Effector memory CD8-positive, alpha-beta T cell (primary cell): ENCODE results near the gene KRT76.

Source experiments
- ATAC-seq: fragments of 150-1000 bp; cut with Tn5 transposase; replicated peaks from 2 replicates; pipeline ENCODE4 v1.10.0; 2021; ENCODE audit warnings: mild to moderate bottlenecking, moderate library complexity
- DNase-seq, 3 experiments: peaks; one replicate each; pipeline ENCODE4 v3.0.0; 2021
- H3K27ac Mint-ChIP-seq, 2 donors: one replicate each; pipeline ENCODE4 v1.8.0; 2022; ENCODE audit warnings: mild to moderate bottlenecking in 2 of 2, mixed read lengths in 2 of 2, moderate library complexity in 2 of 2
- H3K27me3 Mint-ChIP-seq, 2 donors: one replicate each; pipeline ENCODE4 v1.8.0; 2022; ENCODE audit warnings: mixed read lengths in 2 of 2
- H3K36me3 Mint-ChIP-seq: one replicate; pipeline ENCODE4 v1.8.0; 2022; ENCODE audit warnings: mild to moderate bottlenecking, moderate library complexity, mixed read lengths; ENCODE audit not compliant: insufficient read depth
- H3K4me1 Mint-ChIP-seq, 2 donors: one replicate each; pipeline ENCODE4 v1.8.0; 2022; ENCODE audit warnings: low read depth in 2 of 2, mixed read lengths in 2 of 2
- H3K4me3 Mint-ChIP-seq, 2 donors: one replicate each; pipeline ENCODE4 v1.8.0; 2022; ENCODE audit warnings: mild to moderate bottlenecking in 2 of 2, mixed read lengths in 2 of 2, moderate library complexity in 2 of 2
- H3K9me3 Mint-ChIP-seq, 2 donors: one replicate each; pipeline ENCODE4 v1.8.0; 2022; ENCODE audit warnings: mixed read lengths in 2 of 2

Gene KRT76

GRCh38 chr12:52789637-52790426 lies 12.7 kb upstream of the KRT76 start:
- peak overlapping the region in 1 of 2 donors; percentile 36 for H3K4me3 Mint-ChIP-seq
- peaks cover 54 to 97% of the 10 kb centered on the region in 2 donors for H3K27me3 Mint-ChIP-seq
- ATAC-seq (no peak), DNase-seq (no peak)
- no peak overlapping the region for H3K27ac Mint-ChIP-seq
- no peaks in the 10 kb centered on the region for H3K36me3 Mint-ChIP-seq
- H3K9me3 Mint-ChIP-seq, result peaks cover 0 to 7% of the 10 kb centered on the region in 2 donors
- H3K4me1 Mint-ChIP-seq, result peaks cover 7 to 15% of the 10 kb centered on the region in 2 donors

DNA sequence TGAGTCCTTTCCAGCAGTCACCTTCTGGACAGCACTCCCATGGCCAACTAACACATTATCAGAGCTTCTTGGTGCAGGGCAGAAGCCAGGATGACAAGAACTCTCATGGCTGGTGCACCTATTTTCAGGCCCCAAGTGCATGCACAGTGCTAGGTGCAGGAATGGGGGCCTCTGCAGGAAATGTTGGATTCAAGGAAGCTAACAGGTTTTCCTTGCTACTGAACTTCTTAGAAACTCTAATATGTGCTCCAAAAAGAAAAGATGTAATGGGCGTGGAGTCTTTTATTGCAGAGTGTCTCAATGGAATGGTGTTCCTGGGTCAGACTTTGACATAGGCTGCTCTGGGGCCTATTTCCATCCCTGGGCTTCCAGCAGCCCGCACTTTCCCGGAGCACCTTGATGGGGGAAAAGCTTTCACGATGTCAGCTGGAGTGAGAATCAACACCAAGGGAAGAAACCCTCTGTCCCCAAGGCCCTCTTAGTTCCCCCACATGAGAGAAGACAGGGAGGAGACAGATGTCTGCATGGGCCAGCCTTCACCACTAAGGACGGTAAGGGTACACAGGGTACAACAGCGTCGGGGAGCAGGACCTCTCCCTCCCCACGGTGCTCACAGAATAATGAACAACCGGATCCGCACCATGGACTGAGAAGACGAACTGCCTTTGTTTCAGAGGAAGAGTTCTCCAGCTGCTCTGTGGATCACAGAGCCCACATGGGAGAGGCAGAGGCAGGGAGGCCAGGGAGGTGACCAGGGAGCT lies 11.9 kb upstream of the KRT76 start:
- Mint-ChIP-seq H3K4me3 (peak overlapping the region in 1 of 2 donors; percentile 36), H3K27ac (peak overlapping the region in 1 of 2 donors; percentile 39), H3K36me3 (no peaks in the 10 kb centered on the region), H3K9me3 (peaks cover 0 to 7% of the 10 kb centered on the region in 2 donors), H3K4me1 (peaks cover 7 to 15% of the 10 kb centered on the region in 2 donors), H3K27me3 (peaks cover 56 to 97% of the 10 kb centered on the region in 2 donors)
- DNase-seq (no peak), ATAC-seq (no peak)

GRCh38 chr12:52788192-52788875 lies 11.2 kb upstream of the KRT76 start:
- peaks cover 7 to 15% of the 10 kb centered on the region in 2 donors for H3K4me1 Mint-ChIP-seq
- H3K9me3 Mint-ChIP-seq, result peaks cover 0 to 7% of the 10 kb centered on the region in 2 donors
- peaks cover 56 to 97% of the 10 kb centered on the region in 2 donors for H3K27me3 Mint-ChIP-seq
- H3K36me3 Mint-ChIP-seq, result no peaks in the 10 kb centered on the region
- no peak for DNase-seq
- H3K4me3 Mint-ChIP-seq, result no peak overlapping the region
- peak overlapping the region in 1 of 2 donors; percentile 39 for H3K27ac Mint-ChIP-seq
- ATAC-seq, result no peak

- Mint-ChIP-seq H3K9me3 (peaks cover 0 to 7% of the 10 kb centered on the region in 2 donors), H3K27ac (no peak overlapping the region), H3K36me3 (no peaks in the 10 kb centered on the region), H3K4me3 (no peak overlapping the region), H3K27me3 (peaks cover 58 to 97% of the 10 kb centered on the region in 2 donors), H3K4me1 (peaks cover 7 to 15% of the 10 kb centered on the region in 2 donors)
- ATAC-seq (no peak), DNase-seq (no peak)
Measured at GRCh38 chr12:52787324-52788191, 10.4 kb upstream of the KRT76 start.

DNA sequence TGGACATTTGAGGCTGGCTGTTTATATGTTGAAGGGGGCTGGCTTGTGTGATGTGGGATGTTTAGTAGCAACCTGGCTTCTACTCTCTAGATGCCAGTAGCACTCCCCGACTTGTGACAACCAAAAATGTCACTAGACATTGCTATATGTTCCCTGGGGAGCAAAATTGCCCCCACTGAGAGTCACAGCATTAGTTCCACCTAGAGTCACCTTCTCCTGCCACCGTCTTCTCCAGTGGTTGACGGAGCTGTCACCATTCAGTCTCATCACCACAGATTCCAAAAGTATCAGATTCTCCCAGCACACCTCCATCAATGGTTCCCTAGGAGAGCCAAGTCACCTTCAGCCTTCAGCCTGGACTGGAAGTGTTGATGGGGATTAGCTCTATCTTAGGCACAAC lies 7.8 kb upstream of the KRT76 start:
- H3K4me3 Mint-ChIP-seq, result no peak overlapping the region
- peaks cover 0 to 7% of the 10 kb centered on the region in 2 donors for H3K9me3 Mint-ChIP-seq
- peaks cover 52 to 86% of the 10 kb centered on the region in 2 donors for H3K27me3 Mint-ChIP-seq
- no peak for ATAC-seq
- H3K27ac Mint-ChIP-seq, result no peak overlapping the region
- H3K4me1 Mint-ChIP-seq, result peaks cover 2 to 9% of the 10 kb centered on the region in 2 donors
- H3K36me3 Mint-ChIP-seq, result no peaks in the 10 kb centered on the region
- no peak for DNase-seq

GRCh38 chr12:52783563-52784316 lies 6.6 kb upstream of the KRT76 start:
- Mint-ChIP-seq H3K27me3 (peaks cover 52 to 86% of the 10 kb centered on the region in 2 donors), H3K9me3 (peaks cover 0 to 7% of the 10 kb centered on the region in 2 donors), H3K36me3 (no peaks in the 10 kb centered on the region), H3K4me3 (no peak overlapping the region), H3K4me1 (peaks cover 0 to 4% of the 10 kb centered on the region in 2 donors), H3K27ac (no peak overlapping the region)
- ATAC-seq (no peak), DNase-seq (no peak)

DNA sequence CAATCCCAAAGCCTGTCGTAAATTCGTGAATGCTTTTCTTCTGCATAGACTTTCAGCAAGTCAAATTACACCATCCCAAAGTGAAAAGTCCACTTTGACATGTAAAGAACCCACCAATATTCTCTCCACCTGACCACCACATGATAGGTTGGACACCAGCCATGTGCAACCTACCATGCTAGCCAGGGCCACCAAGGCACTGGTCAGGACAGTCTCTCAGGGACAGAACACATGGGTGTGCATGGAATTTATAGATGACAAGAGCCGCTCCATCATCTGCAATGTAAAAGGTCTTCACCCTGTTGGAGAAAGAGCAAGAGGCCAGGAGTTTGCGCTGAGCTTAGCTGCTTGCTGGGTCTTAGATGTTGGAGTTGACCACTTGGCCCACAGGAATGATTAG lies 5.4 kb upstream of the KRT76 start:
- ATAC-seq (no peak), DNase-seq (no peak)
- peaks cover 0 to 7% of the 10 kb centered on the region in 2 donors for H3K9me3 Mint-ChIP-seq
- no peaks in the 10 kb centered on the region for H3K36me3 Mint-ChIP-seq
- no peaks in the 10 kb centered on the region for H3K4me1 Mint-ChIP-seq
- no peak overlapping the region for H3K4me3 Mint-ChIP-seq
- no peak overlapping the region for H3K27ac Mint-ChIP-seq
- peaks cover 52 to 86% of the 10 kb centered on the region in 2 donors for H3K27me3 Mint-ChIP-seq

DNA sequence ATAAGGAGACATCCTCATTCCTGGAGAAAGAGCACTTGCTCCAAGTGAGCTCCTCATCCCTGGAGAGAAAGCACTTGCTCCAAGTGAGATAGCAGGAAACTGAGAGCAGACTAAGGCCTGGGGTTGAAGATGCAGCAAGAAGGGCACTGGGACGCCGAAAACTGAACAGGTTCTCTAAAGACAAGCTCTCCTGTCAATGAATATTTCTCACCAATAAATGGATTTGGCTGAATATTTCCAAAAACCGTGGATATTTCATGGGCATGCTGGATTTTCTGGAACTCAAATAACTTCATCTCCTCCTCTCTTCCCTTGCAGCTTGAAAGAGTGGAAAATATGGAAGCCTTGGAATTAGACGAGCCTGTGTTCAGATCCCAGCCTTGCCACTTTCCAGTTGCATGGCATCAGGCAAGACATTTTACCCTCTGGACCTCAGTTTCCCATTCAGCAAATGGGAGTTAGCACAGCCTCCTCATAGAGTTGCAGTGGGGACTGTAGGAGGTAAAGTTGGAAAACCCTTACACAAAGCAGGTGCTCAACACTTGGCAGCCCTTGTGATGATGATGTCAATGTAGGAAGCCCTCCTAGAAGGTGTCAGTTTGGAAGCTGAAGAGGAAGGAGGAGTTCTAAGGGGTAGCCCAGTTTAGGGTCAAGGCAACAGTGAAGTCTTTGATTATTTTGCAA lies 4.4 kb upstream of the KRT76 start:
- Mint-ChIP-seq H3K9me3 (peaks cover 0 to 7% of the 10 kb centered on the region in 2 donors), H3K4me1 (no peaks in the 10 kb centered on the region), H3K36me3 (no peaks in the 10 kb centered on the region), H3K4me3 (no peak overlapping the region), H3K27ac (no peak overlapping the region), H3K27me3 (peaks cover 52 to 86% of the 10 kb centered on the region in 2 donors)
- ATAC-seq, result no peak
- no peak for DNase-seq

DNA sequence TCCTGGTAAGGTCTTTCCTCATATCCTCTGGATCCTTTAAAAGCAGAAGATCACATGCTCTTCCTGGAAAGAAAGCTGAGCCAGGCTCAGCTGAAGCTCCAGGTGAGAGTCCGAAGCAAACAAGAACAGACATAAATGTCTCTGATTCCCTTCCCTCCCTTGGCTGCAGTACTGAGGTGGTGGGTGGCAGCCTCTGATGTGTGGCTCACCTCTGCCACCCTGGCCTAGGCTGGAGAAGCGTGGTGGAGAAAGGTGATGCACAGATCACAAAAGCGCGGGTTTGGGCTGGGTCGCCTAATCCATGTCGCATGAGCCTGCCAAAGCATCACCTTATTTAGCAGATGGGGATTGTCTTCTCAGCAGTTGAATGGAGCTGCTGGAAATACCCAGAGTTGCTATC lies 2.8 kb upstream of the KRT76 start:
- DNase-seq, result no peak
- no peaks in the 10 kb centered on the region for H3K9me3 Mint-ChIP-seq
- no peak overlapping the region for H3K4me3 Mint-ChIP-seq

GRCh38 chr12:52778833-52779232 lies 1.7 kb upstream of the KRT76 start:
- ATAC-seq (no peak), DNase-seq (no peak)
- Mint-ChIP-seq H3K27me3 (peaks cover 34 to 75% of the 10 kb centered on the region in 2 donors), H3K9me3 (no peaks in the 10 kb centered on the region), H3K36me3 (no peaks in the 10 kb centered on the region), H3K4me1 (no peaks in the 10 kb centered on the region), H3K4me3 (no peak overlapping the region), H3K27ac (no peak overlapping the region)

More for the DNA sequence above, 2.8 kb upstream of the KRT76 start:
- H3K27me3 Mint-ChIP-seq, result peaks cover 42 to 85% of the 10 kb centered on the region in 2 donors
- ATAC-seq, result no peak
- H3K27ac Mint-ChIP-seq, result no peak overlapping the region
- H3K4me1 Mint-ChIP-seq, result no peaks in the 10 kb centered on the region
- H3K36me3 Mint-ChIP-seq, result no peaks in the 10 kb centered on the region

- ATAC-seq, result no peak
- Mint-ChIP-seq H3K4me1 (no peaks in the 10 kb centered on the region), H3K4me3 (no peak overlapping the region), H3K27me3 (peaks cover 25 to 71% of the 10 kb centered on the region in 2 donors), H3K36me3 (no peaks in the 10 kb centered on the region), H3K9me3 (no peaks in the 10 kb centered on the region), H3K27ac (no peak overlapping the region)
- no peak for DNase-seq
Measured at GRCh38 chr12:52777566-52777965, 421 bp upstream of the KRT76 start.

- Mint-ChIP-seq H3K27me3 (peaks cover 26 to 76% of the 10 kb centered on the region in 2 donors), H3K9me3 (no peaks in the 10 kb centered on the region), H3K36me3 (no peaks in the 10 kb centered on the region), H3K27ac (no peak overlapping the region), H3K4me1 (no peaks in the 10 kb centered on the region), H3K4me3 (no peak overlapping the region)
- ATAC-seq (no peak), DNase-seq (no peak)
Measured at GRCh38 chr12:52776435-52776834, 710 bp downstream of the KRT76 start.
